Renal pelvis (tissue), 4 donors: ENCODE data around the gene CYP19A1. TPM values are rescaled to one million over a fixed set of nuclear protein-coding genes. Genes with fewer than 3 reads are reported as not detected.

Experiments
- DNase-seq: peaks from one replicate; pipeline ENCODE4 v3.0.0-alpha.2; 2013
- polyA plus RNA-seq, 3 donors: library from polyadenylated mRNA; unstranded; fragments of 120-200 nt; gene quantifications; one replicate each; pipeline ENCODE4 v1.2.1, GENCODE V29; 2013; ENCODE audit not compliant: insufficient read length in 3 of 3

CYP19A1 gene
- polyA plus RNA-seq, 3 donors: not detected

DNA sequence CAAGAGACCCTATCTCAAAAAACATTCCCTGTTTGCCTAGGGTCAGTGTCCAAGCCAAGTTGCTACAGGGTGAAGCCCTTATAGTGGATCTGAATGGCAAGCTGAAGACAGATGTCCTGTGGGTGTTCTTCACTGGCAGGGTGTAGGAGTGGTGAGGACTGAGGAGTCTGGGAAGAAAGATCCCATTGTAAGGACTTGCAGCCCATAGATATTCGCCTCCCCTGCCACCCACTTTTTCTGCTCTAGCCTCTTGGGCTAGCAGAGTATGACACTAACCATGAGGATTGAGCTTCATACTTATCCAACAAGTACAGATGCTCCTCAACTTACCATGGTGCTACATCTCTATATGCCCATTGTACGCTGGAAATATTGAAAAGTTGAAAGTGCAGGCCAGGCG, 13.2 kb downstream of the CYP19A1 start:
- DNase-seq: no peak

GRCh38 chr15:51323749-51324148, 14.6 kb downstream of the CYP19A1 start:
- DNase-seq: no peak

DNA sequence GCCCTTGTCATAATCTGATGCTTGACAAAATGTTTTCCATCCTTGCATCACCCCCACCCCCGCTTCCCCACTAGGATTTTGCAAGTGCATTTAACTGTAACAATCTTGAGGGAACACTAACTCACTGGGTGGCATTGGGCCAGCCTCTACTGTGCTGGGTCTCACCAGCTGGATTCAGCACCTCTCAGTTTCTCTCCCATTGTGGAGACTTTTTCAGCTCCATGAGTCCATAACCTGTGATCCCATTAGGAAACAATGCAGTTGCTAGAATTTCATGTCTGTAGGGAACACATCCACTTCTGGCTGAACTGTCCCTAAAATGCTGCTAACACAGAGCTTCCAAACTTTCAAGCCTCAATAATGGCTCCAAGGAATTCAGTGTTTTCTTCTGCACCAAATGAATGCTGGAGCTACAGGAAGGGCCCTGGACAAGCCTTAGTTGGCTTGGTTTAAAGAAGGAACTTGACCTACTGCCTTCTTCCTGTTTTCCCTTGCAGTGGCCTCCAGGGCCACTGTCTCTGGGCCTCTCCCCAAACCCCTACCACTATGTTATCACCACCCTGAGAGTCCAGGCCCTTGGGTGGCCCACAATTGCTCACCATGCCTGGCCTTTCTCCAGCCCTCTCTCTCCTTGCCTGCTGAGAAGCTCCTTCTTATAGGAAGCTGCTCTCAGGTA, 15.6 kb downstream of the CYP19A1 start:
- DNase-seq: no peak

- no peak for DNase-seq
Observed at GRCh38 chr15:51321316-51321715, 17.1 kb downstream of the CYP19A1 start.

- no peak for DNase-seq
Observed at GRCh38 chr15:51320843-51321242, 17.6 kb downstream of the CYP19A1 start.

- no peak for DNase-seq
Observed at GRCh38 chr15:51319539-51319938, 18.9 kb downstream of the CYP19A1 start.

- DNase-seq: no peak
Observed at GRCh38 chr15:51318382-51319150, 19.8 kb downstream of the CYP19A1 start.

- DNase-seq: no peak
Observed at GRCh38 chr15:51316636-51317035, 21.8 kb downstream of the CYP19A1 start.

- DNase-seq: no peak
Observed at GRCh38 chr15:51315726-51316125, 22.7 kb downstream of the CYP19A1 start.

DNA sequence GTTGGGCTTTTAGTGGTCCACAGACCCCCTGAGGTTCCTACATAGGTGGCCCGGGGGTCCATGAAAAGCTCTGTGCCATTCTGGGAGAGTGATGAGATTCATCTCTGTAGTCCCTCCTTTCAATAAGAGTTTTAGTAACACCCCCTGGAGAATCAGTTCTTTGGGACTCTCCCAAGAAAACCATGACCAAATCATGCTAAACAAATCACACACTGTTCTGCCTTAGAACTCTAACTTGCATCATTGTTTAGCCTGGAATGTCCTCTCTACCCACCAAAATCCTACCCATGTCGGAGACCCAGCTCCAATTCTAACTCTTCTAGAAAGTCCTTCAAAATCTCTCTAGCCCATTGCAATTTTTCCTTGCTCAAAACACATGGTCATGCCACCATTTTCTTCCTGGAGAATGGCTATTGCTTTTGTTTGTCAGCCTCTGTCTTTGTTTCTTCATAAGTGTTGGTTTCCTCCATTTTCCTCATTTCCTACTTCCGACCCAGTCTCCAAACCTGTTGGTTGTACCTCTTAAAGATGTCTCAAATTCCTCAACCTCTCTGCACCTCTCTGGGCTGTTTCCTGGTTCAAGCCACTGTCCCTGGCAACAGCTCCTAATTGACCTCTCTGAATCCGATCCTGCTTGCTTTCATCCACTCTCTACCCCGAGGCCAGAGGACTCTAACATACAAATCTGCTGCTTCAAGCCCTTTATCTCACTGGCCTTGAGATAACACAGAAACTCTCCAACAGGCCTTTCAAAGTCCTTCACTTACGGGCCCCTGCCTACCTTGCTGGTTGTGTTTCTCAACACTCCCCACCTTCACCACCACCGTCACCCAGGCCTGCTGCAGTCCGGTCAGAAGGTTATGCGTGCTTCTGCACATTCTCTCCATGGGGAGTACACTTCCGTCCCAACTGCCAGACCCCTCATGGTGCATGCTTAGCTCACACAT, 23.7 kb downstream of the CYP19A1 start:
- no peak for DNase-seq

- no peak for DNase-seq
Observed at GRCh38 chr15:51313644-51314280, 24.6 kb downstream of the CYP19A1 start.

- no peak for DNase-seq
Observed at GRCh38 chr15:51313074-51313393, 25.4 kb downstream of the CYP19A1 start.

DNA sequence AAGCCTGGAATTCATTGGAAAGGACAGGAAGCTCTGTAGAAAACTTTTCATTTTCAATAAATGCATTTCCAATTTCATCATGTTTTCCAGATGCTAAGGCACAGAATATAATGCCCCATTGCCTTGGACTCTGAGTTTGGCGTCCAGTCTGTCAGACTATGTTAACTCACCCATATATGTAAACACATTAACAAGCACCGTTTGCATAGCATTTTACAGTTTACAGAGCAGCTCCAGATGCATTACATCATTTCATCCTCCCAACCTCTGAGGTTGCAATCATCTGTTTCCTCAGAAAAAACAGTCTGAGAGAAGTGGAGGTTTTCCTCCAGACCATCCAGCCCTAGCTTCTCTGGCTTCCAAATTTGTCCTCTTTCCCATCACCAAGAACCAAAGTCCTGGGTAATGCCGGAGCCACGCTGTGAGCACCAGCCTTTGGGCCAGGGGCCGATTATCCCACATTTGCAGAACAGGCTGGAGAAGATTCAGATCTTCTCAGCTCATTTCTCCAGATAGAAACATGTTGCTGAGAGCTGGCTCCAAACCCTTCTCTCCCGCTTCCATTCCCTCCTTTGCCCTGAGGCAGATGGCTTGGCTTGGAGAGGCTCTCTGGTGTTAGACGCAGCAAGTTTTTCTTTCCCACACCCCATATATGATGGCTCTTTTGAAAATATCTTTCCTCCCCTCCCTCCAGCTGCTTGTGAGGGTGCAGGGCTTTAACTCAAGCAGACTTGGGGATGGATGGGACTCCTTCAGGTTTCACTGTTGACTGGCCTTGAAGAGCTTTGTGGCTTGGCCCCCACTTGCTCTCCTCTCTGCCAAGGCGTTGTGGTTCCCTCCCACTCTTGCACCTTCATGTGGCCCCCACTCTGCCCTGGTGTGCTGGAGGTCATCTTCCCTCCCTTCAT, 26.0 kb downstream of the CYP19A1 start:
- no peak for DNase-seq

- no peak for DNase-seq
Observed at GRCh38 chr15:51311510-51311909, 26.9 kb downstream of the CYP19A1 start.

GRCh38 chr15:51310064-51310463, 28.3 kb downstream of the CYP19A1 start:
- DNase-seq: no peak

DNA sequence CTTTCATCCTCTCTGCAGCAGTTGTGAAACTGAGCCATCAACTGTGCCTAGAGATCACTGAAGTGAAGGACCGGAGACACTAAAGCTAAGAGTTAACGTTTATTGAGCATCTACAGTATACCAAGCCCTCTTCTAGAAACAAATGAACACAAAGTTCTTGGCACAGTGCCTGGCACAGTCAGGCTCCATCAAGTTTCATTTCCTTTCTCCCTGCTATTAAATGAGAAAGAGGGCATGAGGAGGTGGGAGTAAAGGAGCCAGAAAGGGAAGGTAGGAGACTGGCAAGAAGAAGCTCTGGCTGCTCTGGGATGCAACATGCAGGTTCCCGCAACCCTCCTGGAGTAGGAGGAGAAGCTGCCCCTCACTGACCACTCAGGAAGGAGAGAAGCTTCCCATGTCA, 30.6 kb downstream of the CYP19A1 start:
- DNase-seq: no peak

DNA sequence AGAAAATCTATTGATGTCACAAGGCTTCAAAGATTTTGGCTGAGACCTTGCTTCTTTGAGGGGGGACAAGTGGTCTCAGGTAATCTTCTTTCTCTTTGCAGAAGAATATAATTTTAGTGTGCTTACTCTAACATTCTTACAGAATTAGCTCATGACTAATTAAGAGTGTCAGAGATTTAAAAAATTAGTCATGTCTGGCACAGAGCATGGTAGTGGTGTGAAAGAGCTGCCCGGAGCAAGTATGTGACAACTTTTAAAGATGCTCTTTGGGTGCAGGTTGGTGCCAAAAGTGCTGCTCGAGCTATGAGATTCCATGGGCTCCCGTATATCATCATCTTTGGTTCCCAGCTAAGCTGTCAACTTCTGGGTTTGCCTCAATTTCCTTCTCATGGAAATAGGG, 31.1 kb downstream of the CYP19A1 start:
- DNase-seq: no peak

DNA sequence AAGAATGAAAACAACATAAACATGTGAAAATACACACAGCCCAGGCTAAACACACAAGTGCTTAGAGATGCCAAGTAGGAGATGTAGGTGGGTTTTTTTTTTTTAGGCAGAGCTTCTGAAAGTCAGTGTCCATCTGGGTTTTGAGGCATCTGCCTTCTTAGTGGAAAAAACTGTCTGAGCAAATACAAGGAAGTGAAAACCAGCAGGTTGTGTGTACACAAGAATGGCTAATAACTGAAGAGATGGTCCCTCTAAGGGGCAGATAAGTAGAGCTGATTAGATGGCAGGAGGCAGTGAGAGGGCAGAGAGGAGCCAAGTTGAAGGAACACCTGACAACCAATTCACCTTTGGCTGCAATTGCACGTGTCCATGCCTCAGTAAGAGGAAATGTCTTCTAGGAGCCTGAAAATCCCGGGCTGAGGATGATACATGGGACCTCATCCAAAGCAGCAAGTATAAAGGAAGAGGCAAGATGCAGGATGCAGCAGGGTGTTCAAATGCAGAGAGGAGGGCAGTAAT, 34.9 kb downstream of the CYP19A1 start:
- no peak for DNase-seq

- no peak for DNase-seq
Observed at GRCh38 chr15:51302480-51302879, 35.9 kb downstream of the CYP19A1 start.

GRCh38 chr15:51299187-51300015, 39.0 kb downstream of the CYP19A1 start:
- no peak for DNase-seq
